PFSK-1 (cell line): ENCODE data around the gene DKK3.

ENCODE experiments used
- FOXP2 ChIP-seq: optimal IDR thresholded peaks from 2 replicates; pipeline ENCODE3; 2011; ENCODE audit warnings: borderline replicate concordance, control low read depth, inconsistent platforms; ENCODE audit not compliant: insufficient read depth; ENCODE audit errors: extremely low read length, extremely low read depth
- POLR2AphosphoS5 ChIP-seq: IDR thresholded peaks from 2 replicates; pipeline ENCODE4 v1.6.1; 2012; ENCODE audit warnings: low read depth, mild to moderate bottlenecking, control low read depth, low read length, moderate library complexity
- REST ChIP-seq, 2 experiments: IDR thresholded peaks; 2 replicates each; pipeline versions ENCODE4 v1.6.1 to v1.8.0; 2011 to 2012; ENCODE audit warnings: low read depth in 2 of 2, low read length in 2 of 2, control low read depth in 1 of 2, inconsistent platforms in 1 of 2, mild to moderate bottlenecking in 1 of 2, moderate library complexity in 1 of 2; ENCODE audit not compliant: insufficient read depth in 1 of 2
- SIN3A ChIP-seq: IDR thresholded peaks from 2 replicates; pipeline ENCODE4 v1.6.1; 2012; ENCODE audit warnings: mild to moderate bottlenecking, low read length, moderate library complexity, borderline replicate concordance; ENCODE audit not compliant: insufficient read depth
- TAF1 ChIP-seq: IDR thresholded peaks from 2 replicates; pipeline ENCODE4 v1.6.1; 2012; ENCODE audit warnings: low read length, control low read depth, borderline replicate concordance; ENCODE audit not compliant: insufficient read depth

The DKK3 gene

DNA sequence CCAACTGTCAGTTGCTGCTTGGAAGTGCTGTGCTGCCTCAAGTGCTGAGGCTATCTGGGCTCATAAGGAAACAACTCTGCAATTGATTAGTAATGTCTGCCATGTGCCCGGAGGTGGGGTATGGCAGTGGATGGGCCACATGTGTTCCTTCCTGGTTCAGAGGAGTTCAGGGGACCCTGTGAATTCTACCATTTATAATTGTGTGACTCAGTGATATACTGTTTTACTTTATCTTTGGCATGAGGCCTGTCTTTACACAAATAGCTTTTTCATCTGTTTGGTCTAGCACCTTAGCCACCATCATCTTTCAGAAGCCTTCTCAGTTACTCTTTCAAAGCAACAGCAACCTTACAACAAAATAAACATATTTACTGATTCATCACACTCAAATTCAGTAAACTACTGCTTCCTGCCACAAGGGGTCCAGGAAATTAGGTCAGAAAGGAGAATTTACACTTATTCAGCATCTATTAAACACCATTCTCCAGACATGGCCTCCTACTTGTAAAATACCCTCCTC lies 20.9 kb downstream of the DKK3 start:
- TF ChIP-seq POLR2AphosphoS5 (no peak), REST (IDR thresholded peaks at IDR 0.05; ENCODE audit: insufficient read depth in 1 of 2, low read depth in 2 of 2, low read length in 2 of 2) (no peak), SIN3A (no peak), TAF1 (no peak), FOXP2 (no peak)

GRCh38 chr11:11985954-11986949 lies 22.2 kb downstream of the DKK3 start:
- no peak for TF ChIP-seq SIN3A
- no peak for TF ChIP-seq REST (IDR thresholded peaks at IDR 0.05; ENCODE audit: insufficient read depth in 1 of 2, low read depth in 2 of 2, low read length in 2 of 2)
- no peak for TF ChIP-seq FOXP2
- TF ChIP-seq POLR2AphosphoS5, result no peak
- TF ChIP-seq TAF1, result no peak

DNA sequence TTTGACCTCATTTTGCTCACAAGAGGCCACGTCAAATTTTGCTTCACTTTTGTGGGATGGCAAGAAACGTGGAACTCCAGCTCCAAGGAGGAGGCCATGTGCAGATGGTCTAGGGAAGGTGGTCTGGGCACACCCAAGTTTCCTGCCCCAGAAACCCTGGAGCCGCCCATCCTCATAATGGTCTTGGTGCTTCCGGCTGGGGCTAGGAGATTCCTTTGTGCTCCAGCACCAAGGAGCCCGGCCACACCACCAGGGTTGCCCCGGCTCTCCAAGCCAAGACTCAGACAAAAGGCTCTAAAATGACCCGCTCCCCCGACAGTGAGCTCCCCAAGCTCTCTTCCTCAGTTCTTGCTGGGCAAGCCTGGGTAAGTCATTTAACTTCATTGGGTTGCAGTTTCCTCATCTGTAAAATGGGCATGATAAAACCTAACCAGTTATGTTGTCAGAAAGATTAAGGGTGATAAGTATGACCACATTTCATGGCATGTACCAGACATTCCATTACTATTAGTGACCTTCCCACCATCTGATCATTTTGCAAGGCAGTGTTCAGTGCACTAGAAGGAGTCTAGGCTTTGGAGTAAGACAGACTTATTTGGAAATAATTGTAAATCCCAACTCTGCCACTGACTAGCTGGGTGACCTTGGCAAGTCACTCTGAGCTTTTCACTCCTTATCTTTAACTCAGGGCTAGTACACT lies 23.3 kb downstream of the DKK3 start:
- TF ChIP-seq SIN3A, result no peak
- TF ChIP-seq TAF1, result no peak
- TF ChIP-seq REST (IDR thresholded peaks at IDR 0.05; ENCODE audit: insufficient read depth in 1 of 2, low read depth in 2 of 2, low read length in 2 of 2), result no peak
- no peak for TF ChIP-seq FOXP2
- TF ChIP-seq POLR2AphosphoS5, result no peak

GRCh38 chr11:11984563-11984962 lies 23.9 kb downstream of the DKK3 start:
- TF ChIP-seq REST (IDR thresholded peaks at IDR 0.05; ENCODE audit: insufficient read depth in 1 of 2, low read depth in 2 of 2, low read length in 2 of 2) (no peak), SIN3A (no peak), TAF1 (no peak), FOXP2 (no peak), POLR2AphosphoS5 (no peak)
